Measurements from ENCODE around the gene ZNF570.
A peak's percentile ranks its signal among the peaks of the same experiment; 100 is the strongest.

ZNF570 gene

DNA sequence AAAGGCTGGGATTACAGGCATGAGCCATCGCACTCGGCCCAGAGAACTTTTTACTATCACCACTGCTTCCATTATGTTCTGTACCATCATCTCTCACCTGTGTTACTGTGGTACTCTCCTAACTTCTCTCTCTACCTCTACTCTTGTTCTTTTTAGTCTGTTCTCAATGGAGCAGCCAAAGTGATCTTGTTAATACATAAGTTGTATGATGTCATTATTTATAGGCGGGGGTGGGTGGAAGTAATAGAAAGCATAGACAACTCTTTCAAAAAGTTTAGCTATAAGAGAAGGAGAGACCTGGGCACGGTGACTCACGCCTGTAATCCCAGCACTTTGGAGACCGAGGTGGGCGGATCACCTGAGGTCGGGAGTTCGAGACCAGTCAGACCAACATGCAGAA, 3.0 kb downstream of the ZNF570 start:
- TF ChIP-seq, protein P1, sequence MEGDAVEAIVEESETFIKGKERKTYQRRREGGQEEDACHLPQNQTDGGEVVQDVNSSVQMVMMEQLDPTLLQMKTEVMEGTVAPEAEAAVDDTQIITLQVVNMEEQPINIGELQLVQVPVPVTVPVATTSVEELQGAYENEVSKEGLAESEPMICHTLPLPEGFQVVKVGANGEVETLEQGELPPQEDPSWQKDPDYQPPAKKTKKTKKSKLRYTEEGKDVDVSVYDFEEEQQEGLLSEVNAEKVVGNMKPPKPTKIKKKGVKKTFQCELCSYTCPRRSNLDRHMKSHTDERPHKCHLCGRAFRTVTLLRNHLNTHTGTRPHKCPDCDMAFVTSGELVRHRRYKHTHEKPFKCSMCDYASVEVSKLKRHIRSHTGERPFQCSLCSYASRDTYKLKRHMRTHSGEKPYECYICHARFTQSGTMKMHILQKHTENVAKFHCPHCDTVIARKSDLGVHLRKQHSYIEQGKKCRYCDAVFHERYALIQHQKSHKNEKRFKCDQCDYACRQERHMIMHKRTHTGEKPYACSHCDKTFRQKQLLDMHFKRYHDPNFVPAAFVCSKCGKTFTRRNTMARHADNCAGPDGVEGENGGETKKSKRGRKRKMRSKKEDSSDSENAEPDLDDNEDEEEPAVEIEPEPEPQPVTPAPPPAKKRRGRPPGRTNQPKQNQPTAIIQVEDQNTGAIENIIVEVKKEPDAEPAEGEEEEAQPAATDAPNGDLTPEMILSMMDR (IDR thresholded peaks at IDR 0.05; ENCODE audit: extremely low read depth, missing control alignments), result no peak
- no peak for DNase-seq (ENCODE audit: low spot score)

DNA sequence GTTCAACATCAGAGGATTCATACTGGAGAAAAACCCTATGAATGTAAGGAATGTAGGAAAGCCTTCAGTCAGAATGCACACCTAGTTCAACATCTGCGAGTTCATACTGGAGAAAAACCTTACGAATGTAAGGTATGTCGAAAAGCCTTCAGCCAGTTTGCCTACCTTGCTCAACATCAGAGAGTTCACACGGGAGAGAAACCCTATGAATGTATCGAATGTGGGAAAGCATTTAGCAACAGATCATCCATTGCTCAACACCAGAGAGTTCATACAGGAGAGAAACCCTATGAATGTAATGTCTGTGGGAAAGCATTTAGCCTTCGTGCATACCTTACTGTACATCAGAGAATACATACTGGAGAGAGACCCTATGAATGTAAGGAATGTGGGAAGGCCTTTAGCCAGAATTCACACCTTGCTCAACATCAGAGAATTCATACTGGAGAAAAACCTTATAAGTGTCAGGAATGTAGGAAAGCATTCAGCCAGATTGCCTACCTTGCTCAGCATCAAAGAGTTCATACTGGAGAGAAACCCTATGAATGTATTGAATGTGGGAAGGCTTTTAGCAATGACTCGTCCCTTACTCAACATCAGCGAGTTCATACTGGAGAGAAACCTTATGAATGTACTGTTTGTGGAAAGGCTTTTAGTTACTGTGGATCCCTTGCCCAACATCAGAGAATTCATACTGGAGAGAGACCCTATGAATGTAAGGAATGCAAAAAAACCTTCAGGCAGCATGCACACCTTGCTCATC, 15.4 kb downstream of the ZNF570 start:
- TF ChIP-seq, protein P1 (IDR thresholded peaks at IDR 0.05; ENCODE audit: extremely low read depth, missing control alignments), result no peak

DNA sequence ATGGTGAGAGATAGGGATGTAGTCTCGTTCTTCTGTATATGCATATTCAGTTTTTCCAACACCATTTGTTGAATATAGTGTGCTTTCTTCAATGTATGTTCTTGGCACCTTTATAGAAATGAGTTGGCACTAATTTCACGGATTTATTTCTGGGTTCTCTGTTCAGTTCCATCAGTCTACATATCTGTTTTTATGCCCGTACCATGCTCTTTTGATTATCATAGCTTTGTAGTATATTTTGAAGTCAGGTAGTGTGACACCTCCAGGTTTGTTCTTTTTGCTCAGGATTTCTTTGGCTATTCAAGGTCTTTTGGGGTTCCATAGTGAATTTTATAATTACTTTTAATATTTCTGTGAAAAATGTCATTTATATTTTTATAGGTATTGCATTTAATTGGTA, 23.1 kb downstream of the ZNF570 start:
- no peak for DNase-seq (ENCODE audit: low spot score)
- TF ChIP-seq, protein P1 (IDR thresholded peaks at IDR 0.05; ENCODE audit: extremely low read depth, missing control alignments), result no peak

More for the DNA sequence above, 15.4 kb downstream of the ZNF570 start:
- DNase-seq (ENCODE audit: low spot score), result no peak

DNA sequence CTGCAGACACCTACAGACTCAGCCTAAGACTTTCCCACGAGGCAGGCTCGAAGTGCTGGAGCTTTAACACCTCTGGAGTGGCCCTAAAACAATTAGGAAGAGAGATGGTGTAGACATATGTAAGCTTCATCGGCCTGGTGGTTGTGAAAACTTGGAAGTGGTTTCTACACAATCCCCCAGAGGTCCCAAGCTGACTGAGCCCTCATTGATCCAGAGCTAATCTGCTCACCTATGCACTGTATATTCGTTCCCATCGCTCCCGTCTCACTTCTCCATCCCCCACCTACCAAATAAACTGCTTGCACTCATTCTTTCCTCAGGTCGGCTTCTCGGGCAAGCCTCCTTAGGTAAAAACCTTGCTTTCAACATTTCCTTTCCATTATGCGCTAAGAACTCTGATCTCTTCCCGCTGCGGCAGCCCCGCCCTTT, 36.8 kb downstream of the ZNF570 start:
- DNase-seq (ENCODE audit: low spot score), result no peak
- TF ChIP-seq, protein P1 (IDR thresholded peaks at IDR 0.05; ENCODE audit: extremely low read depth, missing control alignments), result no peak

DNA sequence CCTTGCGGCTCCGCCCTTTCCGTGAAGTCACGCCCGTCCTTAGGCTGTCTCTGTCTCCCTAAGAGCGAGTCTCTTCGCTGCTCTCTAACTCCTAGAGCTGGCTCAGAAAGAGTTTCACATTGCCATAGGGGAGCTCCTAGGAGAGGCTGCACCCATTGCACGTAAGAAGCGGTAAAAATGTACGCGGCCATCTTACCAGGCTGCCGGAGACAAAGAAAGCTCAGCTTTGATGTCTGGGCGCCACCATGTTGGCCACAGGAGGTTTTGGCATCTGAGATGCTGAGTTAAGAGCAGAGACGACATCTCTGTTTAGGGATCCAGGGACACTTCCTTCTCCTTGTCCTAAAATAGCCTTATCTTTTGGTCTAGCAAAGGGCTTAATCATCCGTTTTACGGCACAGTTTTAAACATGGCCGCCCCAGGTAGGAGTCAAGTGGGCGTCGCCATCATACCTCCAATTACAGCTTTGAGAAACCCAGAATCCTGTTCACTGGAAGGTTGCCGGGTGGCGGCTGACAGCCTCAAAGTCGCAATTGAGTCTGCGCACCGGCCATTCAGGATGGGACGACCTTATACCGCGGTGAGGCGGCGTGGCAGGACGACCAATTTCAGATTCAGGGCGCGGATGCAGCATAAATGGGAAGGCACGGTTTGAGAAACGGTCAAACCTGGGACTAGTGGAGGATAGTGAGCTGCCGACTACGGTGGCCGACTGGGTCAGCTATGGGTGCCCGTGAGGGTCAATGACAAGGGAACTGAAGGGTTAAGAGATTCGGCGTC, 37.4 kb downstream of the ZNF570 start, which contains the start of gene ZNF793:
Gene ZNF793 (plus strand): TSS at position 553 of the 780 bp plus-strand sequence. CDS start 16,501 bp downstream, outside the sequence.
- TF ChIP-seq, protein P1 (IDR thresholded peaks at IDR 0.05; ENCODE audit: extremely low read depth, missing control alignments), result no peak
- DNase-seq (ENCODE audit: low spot score), result peak; percentile 64

DNA sequence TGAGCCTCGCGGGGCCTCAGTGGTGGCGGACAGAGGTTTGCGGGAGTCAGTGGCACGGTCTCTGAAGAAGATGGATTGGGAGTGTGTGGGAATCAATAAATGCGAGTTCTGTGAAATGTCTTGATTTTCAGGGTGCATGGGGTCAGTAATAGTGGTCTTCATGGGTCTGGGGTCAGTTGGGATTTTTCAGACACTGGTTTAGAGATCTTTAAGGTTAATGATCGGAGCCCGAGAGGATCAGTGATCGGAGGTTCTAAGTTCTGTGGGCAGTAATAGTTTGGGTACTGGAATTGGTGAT, 38.0 kb downstream of the ZNF570 start:
- TF ChIP-seq, protein P1 (IDR thresholded peaks at IDR 0.05; ENCODE audit: extremely low read depth, missing control alignments), result no peak
- no peak for DNase-seq (ENCODE audit: low spot score)

DNA sequence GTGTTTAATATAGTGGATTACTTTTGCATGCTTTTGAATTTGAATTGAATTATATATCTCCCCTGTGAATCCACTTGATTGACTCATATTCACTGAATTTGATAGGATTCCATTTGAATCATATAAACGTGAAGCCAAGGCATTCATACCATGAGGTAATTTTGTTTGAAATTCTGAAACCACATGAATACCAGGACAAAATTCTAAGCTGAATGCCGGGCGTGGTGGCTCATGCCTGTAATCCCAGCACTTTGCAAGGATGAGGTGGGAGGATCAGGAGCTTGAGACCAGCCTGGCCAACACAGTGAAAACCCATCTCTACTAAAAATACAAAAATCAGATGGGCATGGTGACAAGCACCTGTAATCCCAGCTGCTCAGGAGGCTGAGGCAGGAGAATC, 42.0 kb downstream of the ZNF570 start:
- no peak for DNase-seq (ENCODE audit: low spot score)

More for the DNA sequence above, 42.0 kb downstream of the ZNF570 start:
- TF ChIP-seq, protein P1 (IDR thresholded peaks at IDR 0.05; ENCODE audit: extremely low read depth, missing control alignments), result no peak
